GM18499 (cell line): ENCODE measurements around the gene SLC11A2.

ENCODE experiments used
- ATAC-seq: cut with Tn5 transposase; IDR thresholded peaks from one replicate; pipeline ENCODE4 v1.9.1; 2021; ENCODE audit warnings: moderate number of reproducible peaks; ENCODE audit not compliant: insufficient read depth, unreplicated experiment

The SLC11A2 gene

GRCh38 chr12:51025836-51026638 lies at the start of gene SLC11A2:
SLC11A2 (minus strand) TSS chr12:51026384; CDS start chr12:51010728, 15,656 bp downstream.
- ATAC-seq: no peak

DNA sequence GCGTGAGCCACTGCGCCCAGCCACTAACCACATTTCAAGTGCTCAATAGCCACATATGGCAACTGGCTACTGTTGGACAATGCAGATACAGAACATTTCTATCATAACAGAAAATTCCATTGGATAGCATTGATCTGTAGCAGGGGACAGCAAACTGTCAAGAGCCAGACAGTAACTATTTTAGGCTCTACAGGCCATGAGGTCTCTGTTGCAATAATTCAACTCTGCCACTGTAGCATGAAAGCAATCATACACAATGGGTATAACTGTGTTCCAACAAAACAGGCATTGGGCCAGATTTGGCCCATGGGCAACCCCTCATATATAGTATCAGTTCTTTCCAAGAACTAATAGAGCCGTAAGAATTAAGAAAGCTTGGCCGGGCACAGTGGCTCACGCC lies 49.2 kb upstream of the SLC11A2 start:
- ATAC-seq: no peak

DNA sequence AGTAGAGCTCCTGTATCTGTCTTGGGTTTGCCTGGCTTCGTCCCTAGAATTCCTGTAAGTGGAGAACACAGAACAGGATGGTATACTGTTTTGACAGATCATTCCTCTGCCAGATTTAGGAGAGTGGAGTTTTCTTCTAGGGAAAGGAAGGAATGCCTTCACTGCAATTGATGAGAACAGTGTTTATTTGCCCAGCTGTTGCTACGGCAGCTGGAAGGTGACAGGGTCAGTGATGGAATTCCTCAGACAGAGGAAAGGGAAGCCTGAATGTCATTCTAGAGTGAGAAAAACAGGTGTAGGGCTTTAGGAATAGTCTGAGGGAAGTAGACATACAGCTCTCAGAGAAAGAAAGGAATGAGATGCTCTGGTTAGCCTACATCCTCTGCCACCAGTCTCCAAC lies 45.5 kb upstream of the SLC11A2 start:
- ATAC-seq: no peak

DNA sequence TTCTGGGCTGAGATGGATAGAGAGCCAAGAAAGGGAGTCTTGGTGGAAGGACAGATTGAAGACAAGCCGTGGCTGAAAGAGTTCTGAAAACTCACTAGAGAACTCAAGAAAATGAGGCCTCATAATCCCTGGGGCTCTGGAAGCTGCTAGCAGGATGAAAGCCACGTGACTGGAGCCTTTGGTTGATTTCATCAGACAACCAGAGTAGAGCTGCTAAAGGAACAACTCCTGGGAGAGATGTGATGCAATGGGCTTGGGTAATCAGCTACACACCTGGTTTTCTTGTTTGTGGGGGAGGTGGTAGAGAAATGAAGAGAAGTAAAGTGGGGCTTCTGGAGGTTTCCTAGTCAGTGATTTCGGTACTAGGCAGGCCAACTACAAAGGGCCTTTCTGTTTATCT lies 43.8 kb upstream of the SLC11A2 start:
- ATAC-seq: no peak

DNA sequence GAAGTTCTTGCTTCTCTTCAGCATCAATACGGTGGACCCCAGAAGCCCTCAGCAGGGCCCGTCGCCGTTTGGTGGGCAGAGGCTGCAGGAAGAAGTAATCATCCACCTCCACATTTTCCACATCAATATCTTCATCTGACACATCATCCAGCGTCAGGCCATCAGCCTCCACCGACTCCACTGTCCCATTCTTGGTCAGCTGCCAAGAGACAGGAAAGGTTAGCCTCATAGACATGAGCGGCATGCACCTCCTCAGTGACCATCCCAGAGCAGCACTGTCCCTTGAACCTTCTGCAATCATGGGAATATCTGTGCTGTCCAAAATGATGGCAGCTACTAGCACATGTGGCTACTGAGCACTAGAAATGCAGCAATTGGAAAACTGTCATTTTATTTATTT lies 41.6 kb upstream of the SLC11A2 start:
- no peak for ATAC-seq

GRCh38 chr12:51067229-51067628 lies 41.0 kb upstream of the SLC11A2 start:
- ATAC-seq: no peak

DNA sequence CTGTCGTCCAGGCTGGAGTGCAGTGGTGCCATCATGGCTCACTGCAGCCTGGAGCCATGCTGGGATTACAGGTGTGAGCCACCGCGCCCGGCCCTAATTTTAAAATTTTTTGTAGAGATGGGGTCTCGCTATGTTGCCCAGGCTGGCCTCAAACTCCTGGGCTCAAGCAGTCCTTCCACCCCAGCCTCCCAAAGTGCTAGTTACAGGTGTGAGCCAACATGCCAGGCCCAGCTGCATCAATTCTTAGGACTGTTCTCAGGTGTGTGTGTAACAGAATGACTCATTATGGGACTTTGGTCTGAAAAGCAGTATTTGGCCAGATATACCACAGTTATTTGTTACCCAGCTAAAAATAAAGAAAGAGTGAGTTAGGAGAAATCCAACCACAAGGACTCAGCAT lies 39.3 kb upstream of the SLC11A2 start:
- no peak for ATAC-seq

DNA sequence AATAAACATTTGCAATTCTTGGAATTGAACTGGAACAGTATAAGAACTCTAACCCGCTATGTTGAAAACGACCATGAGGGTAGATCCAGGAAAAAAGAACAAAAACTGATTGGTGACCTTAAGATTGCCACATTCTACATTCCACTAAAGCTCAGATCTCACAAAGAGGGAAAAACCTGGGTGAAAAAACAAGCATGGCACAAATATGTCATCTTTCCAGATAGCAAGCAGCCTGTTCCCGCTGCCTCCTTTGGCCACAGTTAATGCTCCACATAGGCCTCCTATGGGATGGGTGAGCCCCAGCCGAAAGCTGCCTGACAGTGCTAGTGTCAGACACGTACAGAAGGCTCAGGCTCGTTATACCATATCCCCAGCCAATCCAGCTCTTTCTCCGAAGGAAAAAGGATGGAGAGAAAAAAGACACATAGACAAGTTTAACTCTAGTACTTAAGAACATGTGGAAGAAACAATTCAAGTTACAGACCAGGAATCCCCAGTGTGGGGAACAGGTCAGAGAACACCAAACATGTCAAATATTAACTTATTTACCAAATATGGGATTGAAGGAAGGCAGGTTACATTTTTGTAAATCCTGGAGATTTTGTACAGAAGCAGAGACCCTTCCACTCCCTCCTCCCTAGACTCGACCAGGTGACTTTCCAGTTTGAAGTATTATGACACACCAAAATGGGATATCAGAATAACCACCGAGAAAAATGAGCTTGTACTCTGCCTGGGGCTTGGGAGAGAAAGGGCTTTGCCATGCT lies 36.6 kb upstream of the SLC11A2 start:
- no peak for ATAC-seq

DNA sequence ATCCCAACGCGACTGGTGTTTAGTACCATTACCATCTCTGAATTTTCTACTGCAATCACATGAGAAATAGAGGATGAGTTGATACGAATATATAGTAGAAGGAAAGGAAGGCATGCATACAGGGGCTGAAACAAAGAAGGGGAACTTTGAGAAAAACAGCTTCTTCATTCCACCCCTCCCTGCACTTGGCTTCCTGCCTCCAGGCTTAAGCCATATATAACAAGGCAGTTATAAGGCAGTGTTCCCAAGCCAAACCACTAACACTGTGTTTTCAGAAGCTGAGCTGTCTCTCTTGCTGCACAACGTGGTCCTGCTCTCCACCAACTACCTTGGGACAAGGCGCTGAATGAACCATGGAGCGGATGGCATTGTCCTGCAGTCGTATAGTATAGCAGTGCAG lies 32.9 kb upstream of the SLC11A2 start:
- ATAC-seq: no peak

DNA sequence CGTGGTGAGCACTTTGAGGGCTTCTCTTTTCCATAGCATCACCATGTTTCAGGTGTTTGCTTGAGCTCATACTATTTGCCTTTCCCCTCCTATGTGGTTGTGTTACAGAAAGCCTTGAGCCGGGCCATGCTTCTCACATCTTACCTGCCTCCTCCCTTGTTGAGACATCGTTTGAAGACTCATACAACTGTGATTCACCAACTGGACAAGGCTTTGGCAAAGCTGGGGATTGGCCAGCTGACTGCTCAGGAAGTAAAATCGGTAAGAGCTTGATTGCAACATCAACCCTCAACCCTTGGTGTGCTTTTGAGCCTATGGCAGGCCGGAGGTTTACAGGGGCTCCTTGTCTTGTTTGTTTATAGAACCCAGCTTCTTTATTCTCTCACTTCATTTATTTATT lies 30.1 kb upstream of the SLC11A2 start:
- no peak for ATAC-seq

GRCh38 chr12:51055060-51055459 lies 28.9 kb upstream of the SLC11A2 start:
- ATAC-seq: no peak

- no peak for ATAC-seq
Measured at GRCh38 chr12:51051787-51052186, 25.6 kb upstream of the SLC11A2 start.

DNA sequence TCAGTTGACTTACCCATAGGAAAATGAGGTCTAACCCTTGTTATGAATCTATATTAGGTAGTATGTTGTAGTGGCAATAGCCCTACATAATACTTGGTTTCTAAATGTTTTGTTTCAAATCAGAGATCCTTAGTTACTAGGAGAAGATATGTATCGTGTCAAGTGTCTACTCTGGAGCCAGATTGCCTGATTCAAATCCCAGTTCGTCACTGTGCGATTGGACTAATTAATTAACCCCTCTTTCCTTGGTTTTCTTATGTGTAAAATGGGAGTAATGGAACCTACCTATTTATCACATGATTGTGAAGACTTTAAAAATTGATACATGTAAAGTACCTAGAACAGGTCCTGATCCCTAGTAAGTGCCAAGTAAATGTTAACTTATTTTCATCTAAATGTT lies 23.3 kb upstream of the SLC11A2 start:
- no peak for ATAC-seq

DNA sequence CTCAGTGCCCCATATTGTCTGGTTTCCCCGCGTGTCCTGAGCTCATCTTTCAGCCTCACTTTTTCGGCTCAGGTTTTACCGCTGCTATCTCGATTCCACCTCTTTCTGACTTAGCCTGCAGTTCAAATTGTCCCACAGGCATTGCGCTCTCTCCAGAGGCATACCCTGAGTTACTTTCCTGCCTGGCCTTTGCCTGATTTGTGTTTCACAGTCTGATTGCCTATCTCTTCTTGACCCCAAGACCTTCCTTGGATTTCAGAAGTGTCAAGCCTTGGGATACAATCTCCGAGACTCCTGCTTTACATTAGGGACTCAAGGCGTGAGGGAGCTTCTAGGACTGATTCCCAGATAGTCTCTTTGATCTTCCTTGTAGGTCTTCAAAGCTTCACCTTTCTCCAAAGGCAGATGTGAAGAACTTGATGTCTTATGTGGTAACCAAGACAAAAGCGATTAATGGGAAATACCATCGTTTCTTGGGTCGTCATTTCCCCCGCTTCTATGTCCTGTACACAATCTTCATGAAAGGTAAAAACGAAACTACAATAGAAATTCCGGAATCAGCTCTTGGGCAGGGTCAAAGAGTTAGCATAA lies 22.6 kb upstream of the SLC11A2 start:
- ATAC-seq: no peak

- peak; percentile 90 for ATAC-seq
Measured at GRCh38 chr12:51047655-51048540, 21.7 kb upstream of the SLC11A2 start, which contains the start of gene LETMD1. LETMD1 (plus strand) TSS chr12:51048327; CDS start chr12:51048357, 30 bp downstream.

DNA sequence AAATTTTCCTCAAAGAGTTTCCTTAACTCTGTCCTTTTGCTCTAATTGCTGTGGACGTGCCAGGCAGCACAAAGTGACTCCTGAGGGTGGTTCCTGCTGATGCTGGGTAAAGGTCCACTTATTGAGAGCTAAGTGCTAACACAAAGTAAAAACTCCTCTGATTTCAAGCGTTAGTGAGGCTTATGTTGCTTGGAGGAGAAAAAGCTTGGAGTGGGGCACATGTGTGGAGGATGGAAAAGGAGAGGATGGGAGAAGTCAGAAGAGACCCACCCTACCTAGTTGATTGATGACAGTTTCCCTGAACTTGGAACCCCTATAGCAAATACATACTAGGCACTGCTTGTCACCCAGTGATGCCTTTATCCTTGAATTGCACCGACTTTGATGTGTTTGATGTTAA lies 10.1 kb upstream of the SLC11A2 start:
- no peak for ATAC-seq

DNA sequence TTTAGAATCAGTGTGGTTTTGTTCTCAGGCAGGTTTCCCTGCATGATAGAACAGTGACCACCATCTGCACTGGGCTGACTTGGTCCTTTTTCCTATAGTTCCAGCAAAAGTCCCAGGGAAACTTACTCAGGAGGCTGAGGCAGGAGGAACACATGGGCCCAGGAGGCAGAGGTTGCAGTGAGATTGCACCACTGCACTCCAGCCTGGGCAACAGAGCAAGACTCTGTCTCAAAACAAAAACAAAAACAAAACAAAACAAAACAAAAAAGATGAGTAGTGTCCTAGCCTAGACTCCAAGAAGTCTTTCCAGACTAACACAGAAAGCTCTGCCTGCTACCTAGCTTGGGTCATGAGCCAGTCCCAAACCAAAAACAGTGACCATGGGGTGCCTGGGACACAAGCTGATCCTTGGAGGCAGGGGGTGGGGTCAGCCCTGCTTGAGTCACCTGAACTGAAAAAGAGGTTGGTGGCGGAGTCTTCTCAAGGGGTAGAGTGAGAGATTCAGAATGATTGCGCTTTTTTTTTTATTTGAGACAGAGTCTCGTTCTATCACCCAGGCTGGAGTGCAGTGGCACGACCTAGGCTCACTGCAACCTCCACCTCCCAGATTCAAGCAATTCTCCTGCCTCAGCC lies 7.4 kb upstream of the SLC11A2 start:
- ATAC-seq: no peak

DNA sequence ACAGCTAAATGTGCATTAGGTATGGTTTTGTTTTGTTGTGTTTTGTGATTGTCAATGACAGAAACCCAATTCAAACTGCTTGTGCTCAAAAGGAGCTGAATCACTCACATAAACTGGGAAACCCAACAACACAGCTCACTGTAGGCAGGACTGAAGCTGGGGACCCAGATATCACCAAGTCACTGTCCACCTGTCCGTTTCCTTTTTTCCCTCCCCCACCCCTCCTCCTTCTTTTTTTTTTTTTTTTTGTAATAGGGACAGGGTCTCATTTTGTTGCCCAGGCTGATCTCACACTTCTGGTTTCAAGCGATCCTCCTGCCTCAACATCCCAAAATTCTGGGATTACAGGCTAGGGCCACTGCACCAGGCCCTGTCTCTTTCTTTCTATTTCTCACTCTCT lies 6.9 kb upstream of the SLC11A2 start:
- ATAC-seq: no peak

- ATAC-seq: no peak
Measured at GRCh38 chr12:51028813-51029150, 2.6 kb upstream of the SLC11A2 start.
